PC-3 (cell line): ENCODE data around the gene CERK. TPM values are rescaled to one million over a fixed set of nuclear protein-coding genes. Genes with fewer than 3 reads are reported as not detected.

Source experiments
- ATAC-seq: fragments of 200-7000 bp; cut with Tn5 transposase; 2 replicates; pipeline ENCODE4 v1.9.1; 2020; ENCODE audit warnings: mild to moderate bottlenecking, moderate library complexity
- BruUV-seq: library from RNA; stranded (reverse); fragments of 400-500 nt; replicated peaks from 2 replicates; lab custom pipeline; 2021; lab: Mats Ljungman, UMichigan
- CTCF ChIA-PET: fragments of 300-600 bp; sonication (Branson Sonifier 250); formaldehyde crosslinking; loops from one replicate; lab custom pipeline; 2022; ENCODE audit warnings: antibody characterized with exemption; lab: Charles Lee
- POLR2A ChIA-PET: fragments of 300-600 bp; sonication (Branson Sonifier 250); formaldehyde crosslinking; loops from one replicate; lab custom pipeline; 2022; ENCODE audit warnings: antibody characterized with exemption; ENCODE audit not compliant: unreplicated experiment; lab: Charles Lee
- DNase-seq: peaks from one replicate; pipeline ENCODE4 v3.0.0-alpha.2; 2015
- H2AFZ ChIP-seq: fragments of 300-600 bp; sonication (generic); 2 replicates; pipeline ENCODE4 v1.6.0; 2016; ENCODE audit warnings: antibody characterized with exemption, low read length
- H3F3A ChIP-seq: fragments of 300-600 bp; sonication (generic); one replicate; pipeline ENCODE4 v1.6.0; 2017; ENCODE audit warnings: antibody characterized with exemption, low read length, control low read depth, mild to moderate bottlenecking; ENCODE audit not compliant: unreplicated experiment
- H3K27ac ChIP-seq: fragments of 300-600 bp; sonication (generic); 2 replicates; pipeline ENCODE4 v1.5.1; 2016; ENCODE audit warnings: mild to moderate bottlenecking, low read length
- H3K27me3 ChIP-seq: fragments of 300-600 bp; sonication (generic); 2 replicates; pipeline ENCODE4 v1.6.1; 2016; ENCODE audit warnings: low read length, mixed read lengths
- H3K36me3 ChIP-seq: fragments of 300-600 bp; sonication (generic); 2 replicates; pipeline ENCODE4 v1.6.1; 2016; ENCODE audit warnings: low read depth, mixed run types, low read length, mixed read lengths
- H3K4me1 ChIP-seq: fragments of 300-600 bp; sonication (generic); 2 replicates; pipeline ENCODE4 v1.5.1; 2016; ENCODE audit warnings: low read length; ENCODE audit not compliant: insufficient read depth
- H3K4me2 ChIP-seq: fragments of 300-600 bp; sonication (generic); 2 replicates; pipeline ENCODE4 v1.6.0; 2016; ENCODE audit warnings: low read length
- H3K4me3 ChIP-seq: fragments of 300-600 bp; sonication (generic); 2 replicates; pipeline ENCODE4 v1.5.1; 2016; ENCODE audit warnings: mild to moderate bottlenecking, low read length, mixed read lengths
- H3K79me2 ChIP-seq: fragments of 300-600 bp; sonication (generic); 2 replicates; pipeline ENCODE4 v1.6.1; 2017; ENCODE audit warnings: low read length, mixed read lengths
- H3K9ac ChIP-seq: fragments of 300-600 bp; sonication (generic); 2 replicates; pipeline ENCODE4 v1.6.0; 2016; ENCODE audit warnings: mild to moderate bottlenecking, low read length
- H3K9me2 ChIP-seq: fragments of 300-600 bp; sonication (generic); replicated peaks from 2 replicates; pipeline ENCODE4 v1.6.1; 2016; ENCODE audit warnings: mixed run types, low read length, mixed read lengths
- H3K9me3 ChIP-seq: fragments of 300-600 bp; sonication (generic); 2 replicates; pipeline ENCODE4 v1.6.1; 2016; ENCODE audit warnings: low read length, mixed read lengths
- H4K20me1 ChIP-seq: fragments of 300-600 bp; sonication (generic); 2 replicates; pipeline ENCODE4 v1.6.1; 2016; ENCODE audit warnings: low read length, mixed read lengths
- EZH2 ChIP-seq: fragments of 300-600 bp; sonication (generic); IDR thresholded peaks from one replicate; pipeline ENCODE4 v1.6.1; 2017; ENCODE audit warnings: antibody characterized with exemption, mild to moderate bottlenecking, low read length; ENCODE audit not compliant: unreplicated experiment
- EZH2phosphoT487 ChIP-seq: fragments of 300-600 bp; sonication (generic); IDR thresholded peaks from 2 replicates; pipeline ENCODE4 v1.6.1; 2018; ENCODE audit warnings: mild to moderate bottlenecking, antibody characterized with exemption, low read length, borderline replicate concordance
- intact Hi-C: fragments of 100-400 bp; cut with micrococcal nuclease; formaldehyde crosslinking; loops from 2 replicates; pipeline ENCODE4 v1.9.0; 2023
- total RNA-seq: library from RNA; depleted of rRNA; stranded (reverse); fragments of >200 nt; gene quantifications from 2 replicates; pipeline ENCODE4 v1.2.3, GENCODE V29; 2014
- TF ChIP-seq, protein P1 (sequence below): fragments of 300-600 bp; sonication (generic); conservative IDR thresholded peaks from 2 replicates; pipeline ENCODE4 v1.5.1; 2017; ENCODE audit warnings: antibody characterized with exemption, low read depth, mild to moderate bottlenecking, low read length

The CERK gene
- total RNA-seq, 1 experiment from 2014 or later: 21.6 TPM

GRCh38 chr22:46673205-46673604 is 64.8 kb downstream of the CERK start:
- intact Hi-C loops: no loop called here
- H3K36me3 ChIP-seq: no peaks in the 10 kb centered on the region
- TF ChIP-seq EZH2: no peak
- TF ChIP-seq, protein P1, sequence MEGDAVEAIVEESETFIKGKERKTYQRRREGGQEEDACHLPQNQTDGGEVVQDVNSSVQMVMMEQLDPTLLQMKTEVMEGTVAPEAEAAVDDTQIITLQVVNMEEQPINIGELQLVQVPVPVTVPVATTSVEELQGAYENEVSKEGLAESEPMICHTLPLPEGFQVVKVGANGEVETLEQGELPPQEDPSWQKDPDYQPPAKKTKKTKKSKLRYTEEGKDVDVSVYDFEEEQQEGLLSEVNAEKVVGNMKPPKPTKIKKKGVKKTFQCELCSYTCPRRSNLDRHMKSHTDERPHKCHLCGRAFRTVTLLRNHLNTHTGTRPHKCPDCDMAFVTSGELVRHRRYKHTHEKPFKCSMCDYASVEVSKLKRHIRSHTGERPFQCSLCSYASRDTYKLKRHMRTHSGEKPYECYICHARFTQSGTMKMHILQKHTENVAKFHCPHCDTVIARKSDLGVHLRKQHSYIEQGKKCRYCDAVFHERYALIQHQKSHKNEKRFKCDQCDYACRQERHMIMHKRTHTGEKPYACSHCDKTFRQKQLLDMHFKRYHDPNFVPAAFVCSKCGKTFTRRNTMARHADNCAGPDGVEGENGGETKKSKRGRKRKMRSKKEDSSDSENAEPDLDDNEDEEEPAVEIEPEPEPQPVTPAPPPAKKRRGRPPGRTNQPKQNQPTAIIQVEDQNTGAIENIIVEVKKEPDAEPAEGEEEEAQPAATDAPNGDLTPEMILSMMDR: no peak

DNA sequence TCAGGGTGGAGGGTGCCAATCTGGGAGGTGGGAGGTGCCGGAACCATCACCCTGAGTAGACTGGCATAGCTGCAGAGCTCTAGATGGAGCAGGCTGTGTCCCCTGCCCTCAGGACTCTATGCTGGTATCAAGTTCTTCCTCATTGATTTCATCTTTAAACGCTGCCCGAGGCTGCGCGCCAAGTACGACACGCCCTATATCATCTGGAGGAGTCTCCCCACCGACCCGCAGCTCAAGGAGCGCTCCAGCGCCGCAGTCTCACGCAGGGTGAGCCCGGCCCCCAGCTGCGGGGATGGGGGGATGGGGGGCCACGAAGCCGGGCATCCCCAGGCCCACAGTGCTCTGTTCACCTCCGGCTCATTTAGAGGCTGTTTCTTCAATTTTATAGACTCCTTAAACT is 65.3 kb downstream of the CERK start:
- no peaks in the 10 kb centered on the region for H3K79me2 ChIP-seq
- H2AFZ ChIP-seq: no peak overlapping the region
- H3K4me1 ChIP-seq: no peaks in the 10 kb centered on the region
- no peaks in the 10 kb centered on the region for H3K9me3 ChIP-seq
- no peaks in the 10 kb centered on the region for H3K36me3 ChIP-seq
- no peaks in the 10 kb centered on the region for H3F3A ChIP-seq
- TF ChIP-seq EZH2phosphoT487 (no peak), EZH2 (no peak)
- TF ChIP-seq, protein P1: no peak
- POLR2A ChIA-PET: no interaction called here
- H3K4me3 ChIP-seq: no peak overlapping the region
- CTCF ChIA-PET: no interaction called here
- H3K9me2 ChIP-seq: no peaks in the 10 kb centered on the region
- no peaks in the 10 kb centered on the region for H4K20me1 ChIP-seq
- DNase-seq (no peak), ATAC-seq (no peak)
- no peaks in the 10 kb centered on the region for H3K27me3 ChIP-seq
- H3K4me2 ChIP-seq: no peak overlapping the region
- intact Hi-C loops: no loop called here
- BruUV-seq: no TSS peak
- H3K27ac ChIP-seq: no peak overlapping the region
- no peak overlapping the region for H3K9ac ChIP-seq

More at GRCh38 chr22:46673205-46673604, 64.8 kb downstream of the CERK start:
- no TSS peak for BruUV-seq
- H3K9me3 ChIP-seq: no peaks in the 10 kb centered on the region
- H3K4me3 ChIP-seq: no peak overlapping the region
- CTCF ChIA-PET: no interaction called here
- H3K27ac ChIP-seq: no peak overlapping the region
- no peaks in the 10 kb centered on the region for H3K79me2 ChIP-seq
- no peaks in the 10 kb centered on the region for H3F3A ChIP-seq
- ATAC-seq (no peak), DNase-seq (no peak)
- H3K4me2 ChIP-seq: no peak overlapping the region
- H2AFZ ChIP-seq: no peak overlapping the region
- POLR2A ChIA-PET: no interaction called here
- H3K9ac ChIP-seq: no peak overlapping the region
- no peaks in the 10 kb centered on the region for H4K20me1 ChIP-seq
- no peaks in the 10 kb centered on the region for H3K9me2 ChIP-seq
- H3K4me1 ChIP-seq: no peaks in the 10 kb centered on the region
- no peaks in the 10 kb centered on the region for H3K27me3 ChIP-seq

GRCh38 chr22:46671824-46672432 is 66.1 kb downstream of the CERK start:
- no peaks in the 10 kb centered on the region for H3F3A ChIP-seq
- BruUV-seq: no TSS peak
- TF ChIP-seq, protein P1: no peak
- no peak for TF ChIP-seq EZH2
- no peak for TF ChIP-seq EZH2phosphoT487
- no peak for DNase-seq
- no peaks in the 10 kb centered on the region for H4K20me1 ChIP-seq
- intact Hi-C loops: no loop called here
- H3K4me3 ChIP-seq: no peak overlapping the region
- H3K9me3 ChIP-seq: no peaks in the 10 kb centered on the region
- no peaks in the 10 kb centered on the region for H3K4me1 ChIP-seq
- no peak for ATAC-seq
- H2AFZ ChIP-seq: no peak overlapping the region
- CTCF ChIA-PET: no interaction called here
- H3K27me3 ChIP-seq: no peaks in the 10 kb centered on the region
- H3K27ac ChIP-seq: no peak overlapping the region
- H3K9ac ChIP-seq: no peak overlapping the region
- no peaks in the 10 kb centered on the region for H3K79me2 ChIP-seq
- no peaks in the 10 kb centered on the region for H3K9me2 ChIP-seq
- POLR2A ChIA-PET: no interaction called here
- H3K36me3 ChIP-seq: no peaks in the 10 kb centered on the region
- no peak overlapping the region for H3K4me2 ChIP-seq
